Activated CD4-positive, alpha-beta T cell treated with anti-CD3 and anti-CD28 coated beads, Interleukin-2, amount 10 ng/mL, durations not matched to agents 7 days and 5 days (primary cell): ENCODE data around the gene PDE6B. TPM values are rescaled to one million over a fixed set of nuclear protein-coding genes. Genes with fewer than 3 reads are reported as not detected.
"Not testable (repeated sequence)": the region's sequence is repeated elsewhere in the genome, so short reads cannot be mapped to it uniquely, and the experiment has no call there.

Source experiments
- CTCF ChIA-PET: fragments of 350-600 bp; sonication (Branson Sonifier 250); formaldehyde crosslinking; loops from one replicate; lab custom pipeline; 2021; ENCODE audit warnings: antibody characterized with exemption; lab: Charles Lee
- POLR2A ChIA-PET: fragments of 350-600 bp; sonication (Branson Sonifier 250); formaldehyde crosslinking; loops from one replicate; lab custom pipeline; 2021; ENCODE audit warnings: antibody characterized with exemption; lab: Charles Lee
- DNase-seq: peaks from one replicate; pipeline ENCODE4 v3.0.0-alpha.2; 2020
- H3K27ac Mint-ChIP-seq: one replicate; pipeline ENCODE4 v1.8.0; 2021; ENCODE audit warnings: mild to moderate bottlenecking, moderate library complexity, mixed read lengths
- H3K27me3 Mint-ChIP-seq: one replicate; pipeline ENCODE4 v1.8.0; 2021; ENCODE audit warnings: mixed read lengths
- H3K36me3 Mint-ChIP-seq: one replicate; pipeline ENCODE4 v1.8.0; 2021; ENCODE audit warnings: low read depth, mixed read lengths
- H3K4me1 Mint-ChIP-seq: one replicate; pipeline ENCODE4 v1.8.0; 2021; ENCODE audit warnings: mixed read lengths
- H3K4me3 Mint-ChIP-seq: one replicate; pipeline ENCODE4 v1.8.0; 2021; ENCODE audit warnings: mild to moderate bottlenecking, moderate library complexity, mixed read lengths
- H3K9me3 Mint-ChIP-seq: one replicate; pipeline ENCODE4 v1.8.0; 2021; ENCODE audit warnings: mixed read lengths
- total RNA-seq, 2 experiments: library from RNA; stranded (reverse); gene quantifications; one replicate each; pipeline ENCODE4 v1.2.3, GENCODE V29; 2021

PDE6B gene
- total RNA-seq, 2 experiments from 2014 or later, result 15.9 to 18.7 TPM

DNA sequence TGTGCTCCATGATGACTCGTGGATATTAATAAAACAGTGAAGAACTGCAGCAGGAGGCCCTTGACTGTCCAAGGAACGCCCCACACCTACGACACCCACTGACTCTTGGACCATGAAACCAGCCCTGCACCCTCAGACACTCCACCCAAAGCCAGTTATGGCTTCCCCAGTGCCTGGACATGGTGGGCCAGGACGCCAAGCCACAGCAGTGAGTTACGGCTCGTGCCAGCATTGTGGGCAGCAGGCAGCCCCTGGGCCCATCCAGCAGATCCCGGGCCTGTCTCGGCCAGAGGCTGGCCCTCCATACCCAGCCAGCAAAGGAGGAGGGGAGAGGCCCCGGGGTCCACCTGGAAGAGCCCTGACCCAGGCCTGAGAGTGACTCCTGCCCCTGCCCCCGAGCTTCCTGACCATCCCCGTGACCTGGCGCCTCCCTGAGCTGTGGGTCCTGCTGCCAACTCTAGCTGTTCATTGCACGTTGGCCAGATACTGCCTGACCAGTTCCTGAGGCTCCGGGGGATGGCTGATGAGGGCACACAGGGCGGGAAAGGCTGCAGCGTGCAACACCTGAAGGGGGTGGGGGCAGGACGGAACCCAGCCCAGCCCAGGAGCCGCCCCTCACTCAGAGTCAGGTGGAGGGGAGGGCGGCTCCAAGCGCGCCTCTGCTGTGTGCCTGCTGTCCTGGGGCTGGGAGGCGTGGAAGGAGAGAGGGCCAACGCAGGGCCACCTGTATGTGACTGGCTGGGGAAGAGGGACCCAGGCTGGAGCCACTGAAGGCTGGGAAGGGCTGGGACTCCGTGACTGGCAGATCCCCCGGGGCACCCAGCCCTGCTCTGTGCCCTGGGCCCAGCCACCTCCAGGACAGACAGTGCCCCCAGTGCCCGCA, 62.8 kb downstream of the PDE6B start:
- Mint-ChIP-seq H3K27me3 (peaks cover 14% of the 10 kb centered on the region), H3K27ac (no peak overlapping the region), H3K4me1 (peaks cover 1% of the 10 kb centered on the region), H3K4me3 (no peak overlapping the region), H3K9me3 (no peaks in the 10 kb centered on the region), H3K36me3 (no peaks in the 10 kb centered on the region)
- CTCF ChIA-PET, result no interaction called here
- POLR2A ChIA-PET, result no interaction called here
- DNase-seq, result no peak

DNA sequence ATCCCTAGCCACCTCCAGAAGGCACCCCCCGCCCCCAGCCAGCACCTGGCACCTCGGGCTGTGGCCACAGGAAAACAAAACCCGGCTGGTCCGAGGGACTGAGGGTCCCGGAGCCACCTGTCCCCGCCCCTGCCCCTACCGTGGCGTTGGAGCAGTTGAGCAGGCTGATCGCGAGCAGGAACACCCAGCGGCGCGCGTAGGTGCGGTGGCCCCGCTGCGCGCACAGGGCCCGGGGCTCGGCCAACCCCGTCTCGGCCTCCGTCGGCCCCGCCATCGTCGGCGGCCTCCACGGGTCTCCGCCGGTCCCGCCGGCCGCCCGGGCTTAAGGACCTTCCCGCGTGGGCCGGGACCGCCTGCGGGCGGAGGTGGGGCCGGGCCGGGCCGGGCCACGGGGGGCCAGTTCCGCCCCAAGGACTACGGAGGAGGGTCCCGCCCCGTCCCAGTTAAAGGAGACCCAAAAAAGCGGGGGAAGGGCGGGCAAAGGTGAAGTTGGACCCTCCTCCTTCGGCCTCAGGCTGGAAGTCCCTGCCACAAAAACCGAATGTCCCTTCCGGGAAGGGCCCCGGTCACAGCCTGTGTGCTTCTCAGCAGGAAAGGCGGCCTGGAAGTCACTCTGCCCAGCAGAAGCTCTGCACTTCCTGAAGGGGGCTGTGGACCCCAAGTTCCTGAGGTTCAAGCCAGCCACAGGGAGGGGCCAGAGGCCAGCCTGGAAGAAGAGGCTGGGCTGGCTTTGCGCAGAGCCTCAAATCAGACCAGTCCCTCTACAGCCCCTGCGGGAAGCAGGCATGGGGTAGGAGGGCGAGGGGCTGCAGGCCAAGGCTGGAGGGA, 63.7 kb downstream of the PDE6B start, which contains the start of gene SLC49A3:
Gene SLC49A3 (minus strand): TSS at position 298 of the 828 bp plus-strand sequence. CDS start 24 bp downstream, at position 274.
- H3K4me3 Mint-ChIP-seq, result no peak within 1 kb of the TSS
- no peak for DNase-seq
- ChIA-PET CTCF (no interaction called here), POLR2A (no interaction called here)
- H3K36me3 Mint-ChIP-seq, result no peaks in the 10 kb centered on the region
- no peaks in the 10 kb centered on the region for H3K9me3 Mint-ChIP-seq
- no peaks in the 10 kb centered on the region for H3K4me1 Mint-ChIP-seq
- no peak within 1 kb of the TSS for H3K27ac Mint-ChIP-seq
- peaks cover 14% of the 10 kb centered on the region for H3K27me3 Mint-ChIP-seq

DNA sequence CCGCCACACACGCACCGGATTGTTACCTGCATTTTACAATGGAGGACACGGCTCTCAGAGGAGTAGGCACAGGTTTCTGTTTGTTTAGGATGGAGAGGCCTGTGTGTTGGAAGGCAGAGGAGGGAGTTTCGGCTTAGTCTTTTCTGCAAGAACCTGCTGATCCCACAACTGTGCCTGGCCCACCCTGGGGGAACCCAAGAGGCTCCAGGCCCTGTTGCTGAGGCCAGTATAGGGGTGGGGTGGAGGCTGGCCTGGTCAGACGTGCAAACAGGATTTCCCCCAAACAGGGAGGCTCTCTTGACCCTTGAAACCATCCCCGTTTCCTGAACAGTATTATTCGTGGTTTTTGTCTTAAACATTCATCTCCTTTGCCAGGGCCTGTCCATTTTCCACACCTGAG, 64.3 kb downstream of the PDE6B start:
- ChIA-PET CTCF (interaction anchor here (0.6 kb wide), 1 partner anchor 52 kb away, joined by 3 read pairs; no protein-coding TSS in a partner anchor), POLR2A (no interaction called here)
- Mint-ChIP-seq H3K9me3 (no peaks in the 10 kb centered on the region), H3K4me1 (no peaks in the 10 kb centered on the region), H3K27me3 (peaks cover 14% of the 10 kb centered on the region), H3K36me3 (no peaks in the 10 kb centered on the region), H3K4me3 (no peak overlapping the region), H3K27ac (no peak overlapping the region)
- DNase-seq, result no peak

DNA sequence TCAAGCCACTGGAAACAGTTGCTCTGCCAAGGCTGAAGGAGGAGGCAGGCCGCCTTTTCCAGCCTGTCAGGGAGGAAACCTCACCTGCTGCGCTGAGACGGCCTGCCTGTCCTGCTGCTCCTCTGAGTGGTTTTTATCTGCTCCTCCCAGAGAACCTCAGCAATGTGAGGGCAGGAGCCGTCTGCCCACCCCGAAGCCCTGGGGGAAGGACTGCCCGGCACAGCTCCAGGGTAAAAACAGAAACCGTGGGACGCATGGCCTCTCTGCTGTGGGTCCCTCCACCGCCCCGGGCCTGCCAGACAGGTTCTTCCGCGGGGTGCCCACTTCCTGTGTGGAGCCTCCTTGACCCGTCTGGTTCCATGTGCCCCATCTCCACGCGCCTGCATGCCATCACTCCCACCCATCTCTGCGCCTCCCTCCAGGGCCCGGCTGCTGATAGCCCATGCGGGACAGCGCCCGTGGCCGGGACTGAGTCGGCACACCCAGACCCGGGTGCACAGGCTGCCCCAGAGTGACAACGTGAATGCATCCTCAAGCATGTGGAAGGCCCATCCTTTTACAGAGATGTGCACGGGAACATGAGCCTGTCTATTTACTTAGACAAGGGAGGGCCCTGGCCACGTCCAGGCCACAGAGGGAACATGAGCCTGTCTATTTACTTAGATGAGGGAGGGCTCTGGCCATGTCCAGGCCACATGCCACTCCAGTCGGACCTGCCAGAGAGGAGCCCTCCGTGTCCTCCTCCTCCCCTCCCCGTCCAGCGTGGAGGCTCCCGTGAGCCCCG, 67.6 kb downstream of the PDE6B start:
- Mint-ChIP-seq H3K27me3 (peaks cover 15% of the 10 kb centered on the region), H3K36me3 (no peaks in the 10 kb centered on the region), H3K9me3 (no peaks in the 10 kb centered on the region), H3K27ac (no peak overlapping the region), H3K4me1 (no peaks in the 10 kb centered on the region), H3K4me3 (no peak overlapping the region)
- DNase-seq, result no peak
- CTCF ChIA-PET, result no interaction called here
- POLR2A ChIA-PET, result no interaction called here

DNA sequence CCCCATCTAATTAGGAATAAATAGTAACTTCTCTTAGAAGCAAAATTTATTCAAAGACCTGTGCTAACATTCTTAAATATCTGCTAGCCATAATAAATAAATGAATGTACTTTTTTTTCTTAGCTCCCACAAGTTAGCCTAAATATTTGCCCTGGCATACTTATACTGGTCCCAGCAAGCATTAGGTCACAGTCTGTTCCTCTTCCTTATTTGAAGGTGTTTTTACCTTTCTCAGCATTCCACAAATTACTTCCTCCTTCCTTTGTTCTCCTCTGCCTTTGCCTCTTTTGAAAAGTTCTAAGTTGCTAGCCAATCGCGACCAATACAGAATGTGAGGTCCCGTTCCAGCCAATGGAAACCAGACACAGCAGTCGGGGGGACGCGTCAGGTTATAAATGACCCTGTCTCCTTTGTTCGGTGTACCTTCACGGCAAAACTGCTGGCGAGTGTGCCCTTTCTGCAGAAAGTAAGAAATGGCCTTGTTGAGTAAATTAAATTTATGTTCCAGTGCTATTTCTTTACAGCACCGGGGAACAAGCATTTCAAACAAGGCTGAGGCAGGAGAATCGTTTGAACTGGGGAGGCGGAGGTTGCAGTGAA, 69.1 kb downstream of the PDE6B start:
- H3K4me3 Mint-ChIP-seq, DNase-seq, CTCF ChIA-PET, H3K9me3 Mint-ChIP-seq, H3K36me3 Mint-ChIP-seq, H3K4me1 Mint-ChIP-seq, H3K27ac Mint-ChIP-seq, POLR2A ChIA-PET: not testable (repeated sequence)
- peaks cover 15% of the 10 kb centered on the region for H3K27me3 Mint-ChIP-seq

DNA sequence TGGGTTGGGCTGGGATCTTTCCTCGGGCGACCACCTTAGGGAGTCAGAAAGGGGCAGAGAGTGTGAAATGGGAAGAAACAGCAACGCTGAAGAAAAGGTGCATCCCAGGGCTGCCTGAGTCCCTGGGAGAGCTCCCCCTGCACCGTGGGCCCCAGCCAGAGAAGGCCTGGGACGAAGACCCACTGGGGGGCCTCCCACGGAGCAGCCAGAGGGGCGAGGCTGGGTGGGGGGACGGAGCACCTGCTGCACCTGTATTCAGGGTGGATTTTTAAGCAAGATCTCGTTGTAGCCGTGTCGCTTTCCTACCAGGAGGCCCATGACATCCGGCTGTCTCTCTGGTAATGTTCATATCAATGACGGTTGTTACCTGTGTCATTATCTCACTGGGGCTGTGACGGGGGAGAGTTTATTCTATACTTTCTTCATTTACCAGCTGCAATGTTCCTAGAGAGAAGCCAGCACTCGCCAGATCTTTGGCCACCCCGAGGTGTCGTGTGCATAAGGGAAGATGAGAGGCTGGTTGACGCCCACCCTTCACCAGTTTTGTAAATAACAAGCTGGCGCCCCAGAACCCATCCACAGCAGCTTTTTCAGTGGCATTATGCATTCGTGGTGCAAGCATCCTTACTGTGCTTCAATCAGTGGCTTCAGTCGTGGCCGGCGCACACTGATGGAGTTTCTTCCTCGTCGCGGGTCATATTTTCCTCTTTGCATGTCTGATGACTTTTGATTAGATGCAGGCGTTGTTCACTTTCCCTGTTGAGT, 74.6 kb downstream of the PDE6B start:
- ChIA-PET POLR2A (no interaction called here), CTCF (interaction anchor here (0.8 to 2.8 kb wide), 3 partner anchors 14 to 16 kb away, joined by 3 to 8 read pairs (median 4); no protein-coding TSS in a partner anchor)
- H3K4me3 Mint-ChIP-seq, result no peak overlapping the region
- peaks cover 20% of the 10 kb centered on the region for H3K4me1 Mint-ChIP-seq
- H3K9me3 Mint-ChIP-seq, result peaks cover 5% of the 10 kb centered on the region
- DNase-seq, result no peak
- peak overlapping the region; percentile 97 for H3K27ac Mint-ChIP-seq
- peaks cover 8% of the 10 kb centered on the region for H3K36me3 Mint-ChIP-seq
- peaks cover 4% of the 10 kb centered on the region for H3K27me3 Mint-ChIP-seq

DNA sequence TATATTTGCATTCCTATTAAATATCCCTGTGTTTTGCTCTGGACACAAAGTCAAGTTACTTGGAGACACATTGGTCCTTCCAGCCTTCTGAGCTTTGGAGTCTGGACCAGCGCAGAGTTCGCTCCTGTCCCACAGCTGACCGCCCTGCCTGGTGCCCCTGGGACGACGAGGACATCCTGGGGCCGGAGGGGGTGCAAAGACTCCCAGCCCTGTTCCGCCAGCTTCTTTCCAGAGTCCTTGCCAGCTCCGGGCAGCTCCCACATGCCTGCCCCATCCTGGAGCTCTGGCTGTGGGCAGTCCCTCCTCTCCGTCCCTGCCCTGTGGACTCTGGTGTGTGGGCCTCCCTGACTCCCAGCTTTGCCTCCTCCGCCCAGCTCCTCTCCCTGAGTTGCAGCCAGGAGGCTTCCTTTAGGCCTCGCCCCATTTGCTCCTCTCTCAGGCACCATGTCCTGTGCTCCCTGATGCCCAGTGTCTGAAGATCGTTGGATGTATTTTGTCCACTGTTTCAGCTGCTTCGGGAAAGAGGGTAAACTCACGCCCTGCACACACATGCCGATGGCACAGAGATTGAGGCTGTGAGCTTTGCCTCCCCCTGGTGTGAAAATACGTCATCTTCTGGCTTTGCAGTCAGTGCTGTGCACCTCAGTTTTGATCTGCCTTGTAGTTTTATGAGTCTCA, 75.4 kb downstream of the PDE6B start:
- DNase-seq, result no peak
- Mint-ChIP-seq H3K27me3 (peaks cover 3% of the 10 kb centered on the region), H3K36me3 (peaks cover 8% of the 10 kb centered on the region), H3K4me1 (peaks cover 24% of the 10 kb centered on the region), H3K4me3 (no peak overlapping the region), H3K27ac (no peak overlapping the region), H3K9me3 (peaks cover 5% of the 10 kb centered on the region)
- POLR2A ChIA-PET, result no interaction called here
- CTCF ChIA-PET, result interaction anchor here (0.7 to 2.8 kb wide), 3 partner anchors 15 to 222 kb away, joined by 3 to 8 read pairs (median 4); no protein-coding TSS in a partner anchor

DNA sequence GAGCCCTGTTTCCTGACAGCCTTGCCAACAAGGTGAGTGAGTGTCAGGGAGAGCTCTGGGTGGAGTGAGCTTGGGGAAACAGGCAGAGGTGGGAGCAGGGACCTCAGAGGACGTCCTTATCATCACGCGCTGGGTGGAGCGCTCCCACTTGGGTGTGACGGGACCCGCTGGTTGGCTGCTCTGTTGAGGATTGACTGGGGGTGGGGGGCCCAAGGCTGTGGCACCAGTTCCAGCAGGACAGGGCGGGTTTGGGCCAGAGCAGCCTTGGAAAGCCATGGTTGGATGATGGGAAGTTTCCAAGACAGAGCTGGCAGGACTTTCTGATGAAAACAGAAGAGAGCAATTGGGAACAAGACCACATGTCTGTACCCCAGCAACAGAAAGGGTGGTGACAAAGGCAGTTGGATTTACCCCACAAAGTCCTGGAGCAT, 77.3 kb downstream of the PDE6B start:
- Mint-ChIP-seq H3K4me1 (peaks cover 24% of the 10 kb centered on the region), H3K27me3 (no peaks in the 10 kb centered on the region), H3K4me3 (no peak overlapping the region), H3K27ac (no peak overlapping the region), H3K36me3 (peaks cover 8% of the 10 kb centered on the region), H3K9me3 (peaks cover 5% of the 10 kb centered on the region)
- no peak for DNase-seq
- ChIA-PET POLR2A (no interaction called here), CTCF (no interaction called here)

DNA sequence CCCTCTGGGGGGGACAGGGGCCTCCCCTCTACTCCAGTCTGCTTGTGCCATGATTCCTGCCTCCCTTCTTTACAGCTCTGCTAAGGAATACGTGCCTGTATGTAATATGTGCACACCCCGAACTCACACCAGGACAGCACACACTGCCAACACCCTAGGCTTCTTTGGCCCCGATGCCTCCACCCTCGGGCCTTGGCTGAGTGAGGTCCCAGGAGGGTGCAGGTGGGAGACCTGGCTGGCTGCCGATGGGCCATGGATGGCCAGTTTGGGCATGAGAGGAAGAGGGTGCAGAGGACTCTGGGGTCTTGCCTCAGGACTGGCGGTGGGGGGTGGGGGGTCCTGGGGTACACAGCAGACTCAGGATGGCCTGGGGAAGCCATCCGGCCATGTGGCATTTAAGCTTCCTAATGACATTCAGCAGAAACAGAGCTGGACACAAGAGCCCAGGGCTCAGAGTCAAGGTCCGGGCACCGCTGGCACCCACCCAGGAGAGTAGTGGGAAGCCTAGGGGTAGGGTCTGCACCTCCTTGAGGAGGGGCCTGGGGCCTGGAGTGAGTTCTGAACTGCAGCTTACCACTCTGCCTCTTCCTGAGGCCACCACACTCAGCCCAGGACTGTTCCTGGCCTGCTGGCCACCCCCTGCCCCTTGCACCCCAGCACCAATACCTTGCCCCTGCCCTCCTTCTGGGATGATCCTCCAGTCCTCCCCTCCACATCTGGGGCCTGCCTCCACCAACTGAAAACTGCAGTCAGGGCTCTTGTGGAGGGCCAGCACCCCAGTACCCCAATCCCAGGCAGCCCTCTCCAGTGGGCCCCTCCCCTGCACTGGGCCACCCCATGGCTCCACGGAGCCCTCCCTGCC, 78.2 kb downstream of the PDE6B start:
- POLR2A ChIA-PET, result no interaction called here
- H3K9me3 Mint-ChIP-seq, result peaks cover 5% of the 10 kb centered on the region
- H3K27me3 Mint-ChIP-seq, result no peaks in the 10 kb centered on the region
- peaks cover 26% of the 10 kb centered on the region for H3K4me1 Mint-ChIP-seq
- no peak for DNase-seq
- no peak overlapping the region for H3K27ac Mint-ChIP-seq
- CTCF ChIA-PET, result interaction anchor here (0.6 kb wide), 1 partner anchor 19 kb away, joined by 4 read pairs; no protein-coding TSS in a partner anchor
- peaks cover 8% of the 10 kb centered on the region for H3K36me3 Mint-ChIP-seq
- H3K4me3 Mint-ChIP-seq, result no peak overlapping the region

DNA sequence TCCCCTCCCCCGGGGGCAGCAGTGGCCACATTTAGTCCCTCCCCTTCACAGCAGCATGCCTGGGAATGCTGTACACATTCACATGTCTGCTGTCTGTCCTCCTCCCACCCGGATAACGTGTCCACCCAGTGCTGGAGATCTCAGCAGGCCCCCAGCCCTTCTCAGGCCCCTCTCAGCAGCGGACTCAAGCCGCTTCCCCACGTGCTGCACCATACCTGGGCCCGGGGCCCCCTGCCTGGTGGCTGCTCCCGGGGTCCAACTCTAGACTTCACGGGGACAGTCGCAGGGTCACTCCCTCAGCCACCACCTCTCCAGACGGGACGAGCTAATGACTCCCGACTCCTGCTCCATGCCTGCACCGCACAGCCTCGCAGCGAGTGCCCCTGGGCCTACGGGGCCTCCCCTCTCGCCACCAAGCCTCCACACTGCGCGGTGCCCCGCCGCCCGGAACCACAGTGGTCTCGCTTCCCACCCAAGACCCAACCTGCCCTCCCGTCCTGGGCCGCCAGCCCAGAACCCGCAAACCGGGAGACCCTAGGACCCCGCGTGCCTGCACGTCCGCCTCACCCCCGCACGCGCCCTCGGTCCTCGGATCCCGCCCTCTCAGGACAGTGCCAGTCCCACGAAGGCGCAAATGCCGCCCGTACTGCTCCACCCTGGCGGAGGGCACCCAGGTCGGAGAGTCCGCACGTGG, 79.0 kb downstream of the PDE6B start:
- DNase-seq, result no peak
- no peaks in the 10 kb centered on the region for H3K27me3 Mint-ChIP-seq
- H3K36me3 Mint-ChIP-seq, result peaks cover 6% of the 10 kb centered on the region
- peaks cover 5% of the 10 kb centered on the region for H3K9me3 Mint-ChIP-seq
- POLR2A ChIA-PET, result no interaction called here
- H3K4me3 Mint-ChIP-seq, result no peak overlapping the region
- peaks cover 23% of the 10 kb centered on the region for H3K4me1 Mint-ChIP-seq
- CTCF ChIA-PET, result interaction anchor here (0.6 kb wide), 1 partner anchor 20 kb away, joined by 4 read pairs; no protein-coding TSS in a partner anchor
- H3K27ac Mint-ChIP-seq, result no peak overlapping the region
